ENCODE data around the gene DHRSX.

DNA sequence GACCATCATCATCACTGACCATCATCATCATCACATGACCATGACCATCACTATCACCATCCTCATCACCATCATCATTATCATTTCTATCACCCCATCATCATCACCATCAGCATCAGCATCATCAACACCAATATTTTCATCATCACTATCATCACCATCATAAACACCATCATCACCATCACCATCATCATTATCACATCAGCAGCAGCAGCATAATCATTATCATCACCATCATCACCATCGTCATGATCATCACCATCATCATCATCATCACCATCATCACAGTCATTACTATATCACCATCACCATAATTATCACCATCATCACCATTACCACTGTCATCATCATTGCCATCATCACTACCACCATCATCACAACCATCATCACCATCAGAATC is 117.6 kb downstream of the DHRSX start:
- TF ChIP-seq, protein P1, sequence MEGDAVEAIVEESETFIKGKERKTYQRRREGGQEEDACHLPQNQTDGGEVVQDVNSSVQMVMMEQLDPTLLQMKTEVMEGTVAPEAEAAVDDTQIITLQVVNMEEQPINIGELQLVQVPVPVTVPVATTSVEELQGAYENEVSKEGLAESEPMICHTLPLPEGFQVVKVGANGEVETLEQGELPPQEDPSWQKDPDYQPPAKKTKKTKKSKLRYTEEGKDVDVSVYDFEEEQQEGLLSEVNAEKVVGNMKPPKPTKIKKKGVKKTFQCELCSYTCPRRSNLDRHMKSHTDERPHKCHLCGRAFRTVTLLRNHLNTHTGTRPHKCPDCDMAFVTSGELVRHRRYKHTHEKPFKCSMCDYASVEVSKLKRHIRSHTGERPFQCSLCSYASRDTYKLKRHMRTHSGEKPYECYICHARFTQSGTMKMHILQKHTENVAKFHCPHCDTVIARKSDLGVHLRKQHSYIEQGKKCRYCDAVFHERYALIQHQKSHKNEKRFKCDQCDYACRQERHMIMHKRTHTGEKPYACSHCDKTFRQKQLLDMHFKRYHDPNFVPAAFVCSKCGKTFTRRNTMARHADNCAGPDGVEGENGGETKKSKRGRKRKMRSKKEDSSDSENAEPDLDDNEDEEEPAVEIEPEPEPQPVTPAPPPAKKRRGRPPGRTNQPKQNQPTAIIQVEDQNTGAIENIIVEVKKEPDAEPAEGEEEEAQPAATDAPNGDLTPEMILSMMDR (IDR thresholded peaks at IDR 0.05), result no peak
- TF ChIP-seq EP300 (IDR thresholded peaks at IDR 0.05) (no peak), POLR2A (IDR thresholded peaks at IDR 0.05) (no peak)

Measured in upper lobe of left lung (tissue), 4 donors.